Nephron (organoid): ENCODE measurements around the gene ERGIC1.

ENCODE experiments used
- H3K27ac Mint-ChIP-seq, 3 experiments: 2 replicates each; pipeline ENCODE4 v1.8.0; 2020; ENCODE audit warnings: mixed read lengths in 3 of 3, mild to moderate bottlenecking in 2 of 3, moderate library complexity in 1 of 3
- H3K27me3 Mint-ChIP-seq: 2 replicates; pipeline ENCODE4 v1.8.0; 2021; ENCODE audit warnings: low read depth, mild to moderate bottlenecking, moderate library complexity, mixed read lengths
- H3K36me3 Mint-ChIP-seq: 2 replicates; pipeline ENCODE4 v1.8.0; 2020; ENCODE audit warnings: low read depth, mixed read lengths
- H3K4me1 Mint-ChIP-seq: 2 replicates; pipeline ENCODE4 v1.8.0; 2020; ENCODE audit warnings: mixed read lengths
- H3K4me3 Mint-ChIP-seq, 3 experiments: 2 replicates each; pipeline ENCODE4 v1.8.0; 2020; ENCODE audit warnings: mild to moderate bottlenecking in 3 of 3, mixed read lengths in 3 of 3, moderate library complexity in 2 of 3
- H3K9me3 Mint-ChIP-seq: 2 replicates; pipeline ENCODE4 v1.8.0; 2020; ENCODE audit warnings: mixed read lengths
- CTCF ChIP-seq, 3 experiments: fragments of 200-600 bp; sonication (generic); IDR thresholded peaks; one replicate each; pipeline ENCODE4 v1.5.0; 2021; ENCODE audit warnings: antibody characterized with exemption in 3 of 3; ENCODE audit not compliant: unreplicated experiment in 3 of 3

Gene ERGIC1

DNA sequence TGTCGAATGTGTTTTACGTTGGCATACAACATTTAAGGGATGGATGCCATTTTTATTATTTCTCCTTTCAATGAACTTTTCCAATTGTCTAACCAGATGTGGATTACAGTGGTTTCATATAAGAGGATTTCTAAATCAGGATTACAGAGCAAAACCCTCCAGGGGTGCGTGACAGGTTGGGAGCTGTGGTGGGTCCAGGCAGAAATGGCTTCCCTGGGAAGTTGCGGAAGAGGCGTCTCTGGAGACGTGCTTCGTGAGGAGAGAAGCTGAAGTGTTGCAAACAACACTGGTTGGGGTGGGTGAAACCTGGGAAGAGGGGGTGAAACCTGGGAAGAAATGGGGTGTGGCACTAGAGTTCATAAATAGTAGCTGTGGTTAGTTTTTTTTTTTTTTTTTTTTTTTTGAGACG lies 120.7 kb downstream of the ERGIC1 start:
- H3K9me3 Mint-ChIP-seq: no peaks in the 10 kb centered on the region
- no peaks in the 10 kb centered on the region for H3K27me3 Mint-ChIP-seq
- H3K4me1 Mint-ChIP-seq: peaks cover 46% of the 10 kb centered on the region
- peak overlapping the region in 2 of 3 experiments; percentile 7 to 34 for H3K4me3 Mint-ChIP-seq
- peaks cover 5% of the 10 kb centered on the region for H3K36me3 Mint-ChIP-seq
- no peak for TF ChIP-seq CTCF (IDR thresholded peaks at IDR 0.05; ENCODE audit: unreplicated experiment in 3 of 3)
- peak overlapping the region in 1 of 3 experiments; percentile 6 for H3K27ac Mint-ChIP-seq

DNA sequence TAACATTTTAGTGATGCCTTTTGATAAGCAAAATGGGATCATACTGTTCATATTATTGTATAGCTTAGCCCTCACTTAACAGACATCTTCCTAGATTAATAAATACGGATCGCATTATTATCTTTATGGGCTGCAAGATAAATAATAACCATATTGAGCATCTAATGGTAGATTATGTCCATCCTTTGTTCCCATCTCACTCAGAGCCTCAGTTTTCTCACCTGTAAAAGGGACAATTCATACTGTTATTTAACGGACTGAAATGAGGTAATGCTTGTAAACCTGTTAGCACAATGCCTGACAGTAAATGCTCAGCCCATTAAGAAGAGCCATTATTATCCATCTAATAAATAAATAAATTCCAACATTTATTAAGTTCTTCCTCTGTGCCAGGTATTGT lies 122.2 kb downstream of the ERGIC1 start:
- Mint-ChIP-seq H3K27me3 (no peaks in the 10 kb centered on the region), H3K4me3 (peak overlapping the region in 1 of 3 experiments; percentile 26), H3K27ac (no peak overlapping the region), H3K36me3 (peaks cover 4% of the 10 kb centered on the region), H3K9me3 (no peaks in the 10 kb centered on the region), H3K4me1 (peaks cover 59% of the 10 kb centered on the region)
- TF ChIP-seq CTCF (IDR thresholded peaks at IDR 0.05; ENCODE audit: unreplicated experiment in 3 of 3): no peak

GRCh38 chr5:172956936-172957335 lies 122.9 kb downstream of the ERGIC1 start:
- Mint-ChIP-seq H3K4me3 (peak overlapping the region in 1 of 3 experiments; percentile 96), H3K4me1 (peaks cover 59% of the 10 kb centered on the region)

DNA sequence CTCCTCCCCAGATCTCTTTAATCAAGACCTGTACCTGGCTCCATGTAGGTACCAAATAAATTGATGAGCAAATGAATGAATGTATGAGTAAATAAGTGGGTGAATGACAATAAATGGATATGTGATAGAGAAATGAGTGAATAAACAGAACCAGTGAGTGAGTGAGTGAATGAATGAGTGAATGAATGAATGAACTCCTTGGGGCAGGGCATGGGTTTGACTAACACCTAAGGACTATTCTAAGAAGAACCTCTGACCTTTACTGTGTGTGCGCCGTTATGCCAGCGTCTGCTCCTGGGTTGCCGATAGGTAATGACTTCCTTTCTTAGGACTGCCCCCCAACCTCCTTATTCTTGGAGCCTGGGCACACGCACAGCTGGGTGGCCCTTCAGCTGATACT lies 123.4 kb downstream of the ERGIC1 start:
- peak overlapping the region in 2 of 3 experiments; percentile 3 to 78 for H3K27ac Mint-ChIP-seq

More at GRCh38 chr5:172956936-172957335, 122.9 kb downstream of the ERGIC1 start:
- TF ChIP-seq CTCF (IDR thresholded peaks at IDR 0.05; ENCODE audit: unreplicated experiment in 3 of 3): no peak
- Mint-ChIP-seq H3K27me3 (no peaks in the 10 kb centered on the region), H3K9me3 (no peaks in the 10 kb centered on the region), H3K27ac (peak overlapping the region in 1 of 3 experiments; percentile 78), H3K36me3 (no peaks in the 10 kb centered on the region)

GRCh38 chr5:172958331-172959046 lies 124.4 kb downstream of the ERGIC1 start:
- no peaks in the 10 kb centered on the region for H3K27me3 Mint-ChIP-seq

More for the DNA sequence above, 123.4 kb downstream of the ERGIC1 start:
- H3K4me3 Mint-ChIP-seq: peak overlapping the region; percentile 63 to 99 (median 96)
- H3K27me3 Mint-ChIP-seq: no peaks in the 10 kb centered on the region
- no peaks in the 10 kb centered on the region for H3K9me3 Mint-ChIP-seq
- H3K36me3 Mint-ChIP-seq: no peaks in the 10 kb centered on the region
- TF ChIP-seq CTCF (IDR thresholded peaks at IDR 0.05; ENCODE audit: unreplicated experiment in 3 of 3): no peak
- H3K4me1 Mint-ChIP-seq: peaks cover 55% of the 10 kb centered on the region

More at GRCh38 chr5:172958331-172959046, 124.4 kb downstream of the ERGIC1 start:
- H3K9me3 Mint-ChIP-seq: no peaks in the 10 kb centered on the region
- no peak for TF ChIP-seq CTCF (IDR thresholded peaks at IDR 0.05; ENCODE audit: unreplicated experiment in 3 of 3)
- peaks cover 3% of the 10 kb centered on the region for H3K36me3 Mint-ChIP-seq
- H3K4me3 Mint-ChIP-seq: peak overlapping the region; percentile 96 to 99 (median 98)
- peaks cover 53% of the 10 kb centered on the region for H3K4me1 Mint-ChIP-seq
- peak overlapping the region; percentile 69 to 91 (median 85) for H3K27ac Mint-ChIP-seq
